Measurements from ENCODE around the gene GK.

- TF ChIP-seq CTCF (IDR thresholded peaks at IDR 0.05) (no peak), POLR2A (IDR thresholded peaks at IDR 0.05) (no peak)
These were observed 40.9 kb downstream of the GK start for GRCh38 chrX:30693999-30694650.
